ENCODE data around the gene TASP1. TPM values are rescaled to one million over a fixed set of nuclear protein-coding genes. Genes with fewer than 3 reads are reported as not detected.

TASP1 gene
- total RNA-seq, 2 donors from 2014 or later: 16.5 to 51.8 TPM

GRCh38 chr20:13671916-13672378, 33.2 kb upstream of the TASP1 start:
- Histone ChIP-seq H3K4me1 (ENCODE audit: control insufficient read depth in 1 of 2, low read depth in 2 of 2) (peaks cover 18 to 40% of the 10 kb centered on the region in 2 donors), H3K27ac (peak overlapping the region; percentile 55 to 76), H3K4me3 (no peak overlapping the region), H3K36me3 (no peaks in the 10 kb centered on the region), H3K9me3 (no peaks in the 10 kb centered on the region), H3K27me3 (replicated peaks; ENCODE audit: insufficient read depth) (no peaks in the 10 kb centered on the region)
- ATAC-seq (ENCODE audit: insufficient number of reproducible peaks, low FRiP score, low read depth): peak; percentile 77
- DNase-seq (ENCODE audit: low spot score): peak; percentile 17
- TF ChIP-seq CTCF (IDR thresholded peaks at IDR 0.05): no peak

GRCh38 chr20:13671512-13671911, 32.8 kb upstream of the TASP1 start:
- Histone ChIP-seq H3K9me3 (no peaks in the 10 kb centered on the region), H3K27me3 (replicated peaks; ENCODE audit: insufficient read depth) (no peaks in the 10 kb centered on the region), H3K4me1 (ENCODE audit: control insufficient read depth in 1 of 2, low read depth in 2 of 2) (peaks cover 18 to 40% of the 10 kb centered on the region in 2 donors), H3K36me3 (no peaks in the 10 kb centered on the region), H3K4me3 (no peak overlapping the region), H3K27ac (peak overlapping the region; percentile 55 to 76)
- ATAC-seq (ENCODE audit: insufficient number of reproducible peaks, low FRiP score, low read depth) (no peak), DNase-seq (ENCODE audit: low spot score) (no peak)
- no peak for TF ChIP-seq CTCF (IDR thresholded peaks at IDR 0.05)

GRCh38 chr20:13670160-13670559, 31.4 kb upstream of the TASP1 start:
- ATAC-seq (ENCODE audit: insufficient number of reproducible peaks, low FRiP score, low read depth): no peak
- TF ChIP-seq CTCF (IDR thresholded peaks at IDR 0.05): no peak
- Histone ChIP-seq H3K4me3 (no peak overlapping the region), H3K4me1 (ENCODE audit: control insufficient read depth in 1 of 2, low read depth in 2 of 2) (peaks cover 18 to 40% of the 10 kb centered on the region in 2 donors), H3K36me3 (no peaks in the 10 kb centered on the region), H3K27ac (peak overlapping the region in 1 of 2 donors; percentile 76), H3K9me3 (no peaks in the 10 kb centered on the region), H3K27me3 (replicated peaks; ENCODE audit: insufficient read depth) (no peaks in the 10 kb centered on the region)
- no peak for DNase-seq (ENCODE audit: low spot score)

- Histone ChIP-seq H3K4me3 (no peak overlapping the region), H3K27ac (no peak overlapping the region), H3K9me3 (no peaks in the 10 kb centered on the region), H3K4me1 (ENCODE audit: control insufficient read depth in 1 of 2, low read depth in 2 of 2) (peaks cover 6 to 27% of the 10 kb centered on the region in 2 donors), H3K27me3 (replicated peaks; ENCODE audit: insufficient read depth) (no peaks in the 10 kb centered on the region), H3K36me3 (no peaks in the 10 kb centered on the region)
- no peak for TF ChIP-seq CTCF (IDR thresholded peaks at IDR 0.05)
- ATAC-seq (ENCODE audit: insufficient number of reproducible peaks, low FRiP score, low read depth) (no peak), DNase-seq (ENCODE audit: low spot score) (no peak)
These were observed 27.1 kb upstream of the TASP1 start for GRCh38 chr20:13665709-13666395.

GRCh38 chr20:13661070-13661685, 22.4 kb upstream of the TASP1 start:
- Histone ChIP-seq H3K9me3 (no peaks in the 10 kb centered on the region), H3K4me3 (peak overlapping the region; percentile 31), H3K4me1 (ENCODE audit: control insufficient read depth in 1 of 2, low read depth in 2 of 2) (peaks cover 4 to 10% of the 10 kb centered on the region in 2 donors), H3K27ac (peak overlapping the region in 1 of 2 donors; percentile 5), H3K36me3 (no peaks in the 10 kb centered on the region), H3K27me3 (replicated peaks; ENCODE audit: insufficient read depth) (no peaks in the 10 kb centered on the region)
- ATAC-seq (ENCODE audit: insufficient number of reproducible peaks, low FRiP score, low read depth): peak; percentile 7
- no peak for TF ChIP-seq CTCF (IDR thresholded peaks at IDR 0.05)
- DNase-seq (ENCODE audit: low spot score): no peak
